Daoy (cell line): ENCODE results near the gene CDC37. TPM values are rescaled to one million over a fixed set of nuclear protein-coding genes. Genes with fewer than 3 reads are reported as not detected.
A peak's percentile ranks its signal among the peaks of the same experiment; 100 is the strongest.
"Not testable (repeated sequence)": the region's sequence is repeated elsewhere in the genome, so short reads cannot be mapped to it uniquely, and the experiment has no call there.

Experiments used
- DNase-seq: peaks from one replicate; pipeline ENCODE4 v3.0.0-alpha.2; 2015; ENCODE audit warnings: low read depth
- total RNA-seq: library from RNA; depleted of rRNA; stranded (reverse); fragments of >200 nt; shearing (Covaris generic); gene quantifications from 2 replicates; pipeline ENCODE4 v1.2.3, GENCODE V29; 2014

Gene CDC37
- total RNA-seq, 1 experiment from 2014 or later = 401 TPM

DNA sequence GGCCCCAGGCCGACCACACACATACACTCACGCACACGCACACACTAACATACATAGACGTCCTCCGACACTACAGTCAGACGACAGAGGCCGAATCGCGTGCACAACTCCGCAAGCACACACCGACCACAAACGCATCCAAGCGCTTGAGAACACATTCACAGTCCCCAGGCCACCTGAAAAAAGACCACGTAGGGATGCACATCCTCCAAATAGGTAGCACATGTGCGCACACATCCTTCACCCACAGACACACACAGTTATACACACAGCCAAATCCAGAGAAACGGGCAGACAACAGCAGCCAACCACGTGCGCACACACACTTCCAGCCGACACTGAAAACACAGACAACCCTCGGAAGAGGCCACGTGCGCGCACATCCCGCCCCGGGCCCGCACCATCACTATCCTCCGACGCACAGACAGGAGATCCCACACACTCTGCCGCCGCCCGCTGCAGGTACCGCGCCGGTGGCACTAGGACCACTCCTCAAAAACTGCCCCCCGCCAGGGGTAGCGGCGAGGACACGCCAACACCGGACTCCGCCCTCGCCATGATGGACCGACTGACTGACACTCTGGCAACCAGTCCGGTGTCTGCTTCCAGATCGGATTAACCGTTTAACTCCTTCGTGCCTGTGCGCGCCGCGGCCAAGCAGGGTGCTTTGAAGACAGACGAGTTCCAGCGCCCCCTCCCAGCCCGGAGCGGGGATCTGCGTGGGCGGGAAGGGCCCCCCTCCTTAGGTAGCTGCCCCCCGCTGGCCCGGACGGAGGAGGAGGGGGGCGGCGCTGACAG is 16.5 kb upstream of the CDC37 start:
- peak; percentile 92 for DNase-seq

DNA sequence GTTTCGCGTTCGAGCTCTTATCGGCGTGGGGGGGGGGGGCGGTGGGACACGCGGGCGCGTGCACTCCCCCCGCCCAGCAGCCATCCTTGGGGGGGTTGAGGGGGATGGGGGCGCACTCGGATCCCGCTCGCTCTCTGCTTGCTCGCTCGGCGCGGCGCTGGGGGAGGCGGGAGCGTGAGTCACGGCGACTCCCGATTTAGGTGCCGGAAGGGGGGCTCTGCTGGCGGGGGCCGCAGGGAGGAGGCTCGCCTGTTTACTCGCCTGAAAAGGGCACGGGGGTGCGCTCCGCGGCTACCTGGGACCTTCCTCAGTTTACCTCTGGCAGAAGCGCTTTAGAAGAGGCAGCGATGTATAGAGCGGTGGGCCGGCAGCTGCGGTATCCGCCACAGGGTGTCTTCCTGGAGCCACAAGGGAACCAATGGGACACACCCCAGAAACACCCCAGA is 15.9 kb upstream of the CDC37 start:
- peak; percentile 71 for DNase-seq

DNA sequence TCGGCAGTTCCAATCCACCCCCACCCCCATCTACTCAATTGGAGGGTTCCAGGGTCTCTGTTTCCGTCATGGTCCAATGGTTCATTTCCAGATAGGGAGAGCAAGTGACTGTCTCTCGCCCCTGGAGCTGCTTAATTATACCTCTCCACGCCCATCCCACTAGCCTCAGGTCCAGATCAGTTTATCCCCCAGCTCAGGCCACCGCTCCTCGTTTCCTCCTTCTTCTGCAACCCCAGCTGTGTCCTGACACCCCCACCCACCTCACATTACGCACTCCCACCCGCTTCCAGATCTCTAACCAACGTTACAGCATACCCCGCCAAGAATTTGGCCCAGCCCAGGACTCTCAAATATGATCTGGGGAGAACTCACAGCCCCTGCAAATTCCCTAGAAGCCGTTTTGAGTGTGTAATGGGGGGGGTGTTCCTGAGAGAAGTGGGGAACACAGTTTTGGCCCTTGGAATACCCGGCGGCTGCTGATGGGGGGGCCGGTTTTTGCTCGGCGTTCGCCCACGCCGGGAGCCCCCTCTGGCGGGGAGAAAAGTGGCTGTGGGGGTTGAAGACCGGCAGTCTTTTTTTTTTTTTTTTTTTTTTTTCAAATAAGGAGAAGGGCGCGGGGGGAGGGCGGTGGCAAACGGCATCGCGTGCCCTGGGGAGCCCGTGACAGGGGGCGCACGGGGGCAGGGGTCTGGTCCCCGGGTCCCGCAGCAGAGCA is 15.3 kb upstream of the CDC37 start:
- no peak for DNase-seq

DNA sequence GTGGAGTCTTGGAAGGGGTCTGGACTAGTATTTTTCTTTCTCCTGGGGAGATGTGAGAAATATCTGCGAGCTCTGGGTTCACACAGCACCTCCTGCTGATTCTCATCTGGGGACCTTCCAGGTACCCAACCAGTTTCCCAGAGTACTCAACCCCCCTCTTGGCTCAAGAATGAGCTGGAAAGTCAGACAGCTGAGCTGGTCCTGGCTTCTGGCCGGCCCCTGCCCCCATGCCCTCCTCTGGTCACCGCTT is 14.8 kb upstream of the CDC37 start:
- no peak for DNase-seq

DNA sequence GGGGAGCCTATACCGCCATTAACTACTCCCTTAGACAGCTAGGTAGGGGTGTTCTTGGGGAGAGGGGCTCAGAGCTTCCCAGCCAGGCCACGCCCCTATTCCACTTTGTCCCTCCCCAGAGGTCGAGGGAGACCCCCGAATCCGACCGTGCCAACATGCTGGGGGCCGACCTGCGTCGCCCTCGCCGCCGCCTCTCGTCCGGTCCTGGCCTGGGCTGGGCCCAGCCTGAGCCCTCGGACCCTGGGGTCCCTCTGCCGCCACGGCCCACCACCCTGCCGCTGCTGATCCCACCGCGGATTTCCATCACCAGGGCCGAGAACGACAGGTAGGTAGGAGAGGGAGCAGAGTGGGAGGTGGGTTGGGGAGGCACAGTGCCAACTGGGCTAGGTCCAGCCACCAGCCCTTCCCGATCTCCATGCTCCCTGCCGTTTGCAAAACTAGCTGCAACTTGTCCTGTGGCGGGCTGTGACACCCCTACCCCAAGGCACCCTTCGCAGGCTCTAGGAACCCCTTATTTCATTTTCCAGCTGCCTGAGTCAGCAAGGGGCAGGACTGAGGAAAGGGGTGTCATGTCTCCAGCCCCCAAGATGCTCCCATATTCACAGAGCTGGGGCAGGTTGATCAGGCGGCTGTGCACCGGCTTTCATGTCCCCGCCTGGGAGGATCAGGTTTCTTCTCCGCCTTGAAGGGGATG is 14.3 kb upstream of the CDC37 start:
- DNase-seq = no peak

DNA sequence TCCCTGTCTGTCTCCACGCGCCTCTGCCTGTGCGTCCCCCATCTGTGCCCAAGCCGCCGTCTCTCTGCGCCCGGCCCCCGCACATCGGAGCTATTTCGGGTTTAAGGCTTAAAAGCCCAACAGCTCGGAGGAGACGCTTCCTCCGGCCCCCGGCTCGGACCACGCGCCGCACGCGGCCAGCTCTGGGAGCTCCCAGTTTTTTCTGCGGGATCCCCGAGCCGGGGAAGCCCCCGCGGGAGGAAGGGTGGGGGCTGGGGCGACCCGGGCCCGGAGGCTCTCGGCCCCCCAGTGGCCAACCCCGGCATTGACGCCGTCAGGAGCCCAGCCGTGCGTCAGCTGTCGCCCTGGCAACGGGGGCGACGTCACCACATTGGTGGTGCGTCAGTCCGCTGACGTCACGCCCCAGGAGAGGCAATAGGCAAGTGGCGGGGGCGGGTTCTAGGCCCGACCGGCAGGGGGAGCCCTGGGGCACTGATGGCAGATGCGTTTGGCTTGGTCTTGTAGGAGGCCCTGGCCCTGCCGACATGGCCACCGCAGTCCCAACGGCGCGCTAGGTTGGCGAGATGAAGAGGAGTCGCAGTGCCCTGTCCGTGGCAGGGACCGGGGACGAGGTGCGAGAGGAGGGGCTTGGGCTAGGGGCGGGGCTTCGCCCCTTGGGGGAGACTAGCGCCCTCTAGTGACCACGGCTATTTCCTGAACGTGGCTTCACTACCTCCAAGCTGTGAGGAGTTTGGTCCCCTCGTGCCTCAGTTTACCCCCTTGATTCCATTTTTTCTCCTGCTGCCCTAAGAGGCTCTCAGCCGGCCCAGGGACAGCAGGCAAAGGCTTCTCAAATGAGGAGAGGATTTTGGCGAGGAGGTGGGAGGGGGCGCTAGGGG is 13.3 kb upstream of the CDC37 start:
- DNase-seq = peak; percentile 93

DNA sequence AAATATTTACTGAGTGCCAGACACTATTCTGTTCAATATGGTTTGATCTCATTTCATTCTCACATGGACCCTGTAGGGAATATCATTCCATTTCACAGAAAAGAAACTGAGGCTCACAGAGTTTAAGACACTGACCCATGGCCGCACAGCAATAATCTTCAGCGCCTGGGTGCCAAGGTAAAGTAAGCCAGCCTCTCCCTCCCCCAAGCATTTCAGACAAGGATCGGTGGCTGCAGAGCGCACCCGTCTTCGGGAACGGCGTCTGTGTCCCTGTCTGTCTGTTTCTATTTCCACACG is 12.7 kb upstream of the CDC37 start:
- no peak for DNase-seq

DNA sequence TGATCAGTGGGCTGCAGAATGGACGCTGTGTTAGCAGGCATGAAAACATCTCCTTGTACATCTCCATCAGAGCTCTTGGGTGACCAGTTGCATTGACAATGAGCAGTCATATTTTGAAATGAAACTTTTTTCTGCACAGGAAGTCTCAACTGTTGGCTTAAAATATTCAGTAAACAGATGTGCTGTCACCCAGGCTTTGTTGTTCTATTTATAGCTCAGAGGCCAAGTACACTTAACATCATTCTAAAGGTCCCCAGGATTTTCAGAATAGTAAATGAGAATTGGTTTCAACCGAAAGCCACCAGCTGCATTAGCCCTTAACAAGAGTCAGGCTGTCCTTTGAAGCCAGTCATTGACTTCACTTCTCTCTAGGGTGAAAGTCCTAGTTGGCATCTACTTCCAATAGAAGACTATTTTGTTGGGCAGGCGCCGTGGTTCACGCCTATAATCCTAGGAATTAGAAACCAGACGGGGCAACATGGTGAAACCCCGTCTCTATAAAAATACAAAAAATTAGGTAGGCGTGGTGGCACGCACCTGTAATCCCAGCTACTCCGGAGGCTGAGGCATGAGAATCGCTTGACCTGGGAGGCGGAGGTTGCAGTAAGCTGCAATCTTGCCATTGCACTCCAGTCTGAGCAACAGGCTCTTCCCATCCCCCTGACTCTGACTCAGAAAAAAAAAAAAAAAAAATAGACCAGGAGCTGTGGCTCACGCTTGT is 9.1 kb upstream of the CDC37 start:
- DNase-seq = no peak

DNA sequence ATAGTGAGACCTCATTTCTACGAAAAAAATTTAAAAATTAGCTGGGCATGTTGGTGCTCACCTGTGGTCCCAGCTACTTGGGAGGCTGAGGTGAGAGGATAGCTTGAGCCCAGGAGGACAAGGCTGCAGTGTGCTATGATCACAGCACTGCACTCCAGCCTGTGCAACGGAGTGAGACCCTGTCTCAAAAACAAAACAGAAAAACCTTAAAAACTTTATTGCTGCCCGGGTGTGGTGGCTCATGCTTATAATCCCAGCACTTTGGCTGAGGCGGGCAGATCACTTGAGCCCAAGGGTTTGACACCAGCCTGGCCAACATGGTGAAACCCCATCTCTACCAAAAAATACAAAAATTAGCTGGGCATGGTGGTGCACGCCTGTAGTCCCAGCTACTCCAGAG is 7.9 kb upstream of the CDC37 start:
- DNase-seq = not testable (repeated sequence)

DNA sequence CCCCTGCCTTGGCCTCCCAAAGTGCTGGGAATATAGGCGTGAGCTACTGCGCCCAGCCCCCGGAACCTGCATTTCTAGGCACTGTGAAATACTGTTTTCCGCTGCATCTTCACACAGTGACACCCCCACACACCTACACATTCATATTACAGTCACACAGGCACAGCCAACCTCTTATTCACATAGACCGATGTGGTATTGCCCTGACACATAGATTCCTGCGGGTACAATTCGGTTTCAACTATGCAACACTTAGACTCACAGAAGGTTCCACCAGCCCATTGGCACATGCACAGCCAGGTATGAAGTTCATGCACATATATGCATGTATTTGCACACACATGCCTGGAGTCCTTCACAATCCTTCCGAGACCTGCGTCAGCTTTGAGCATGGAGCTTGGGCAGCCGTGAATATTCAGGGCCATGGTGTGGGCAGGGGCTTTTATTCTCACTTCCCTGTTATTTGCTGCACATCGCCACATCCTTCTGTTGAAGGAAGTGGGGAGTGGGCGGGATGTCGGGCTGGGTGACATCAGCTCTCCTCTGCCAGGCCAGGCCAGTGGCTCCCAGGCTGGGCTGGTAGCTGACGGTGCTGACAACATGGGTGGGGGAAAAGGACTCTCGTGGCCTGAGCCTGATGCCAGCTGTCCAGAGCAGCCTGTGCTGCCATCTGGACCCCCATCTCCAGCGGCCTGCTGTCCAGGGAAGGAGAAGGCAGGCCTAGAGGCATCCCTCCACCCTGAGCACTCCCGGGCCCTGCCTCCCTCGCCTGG is 5.4 kb upstream of the CDC37 start:
- DNase-seq = no peak

DNA sequence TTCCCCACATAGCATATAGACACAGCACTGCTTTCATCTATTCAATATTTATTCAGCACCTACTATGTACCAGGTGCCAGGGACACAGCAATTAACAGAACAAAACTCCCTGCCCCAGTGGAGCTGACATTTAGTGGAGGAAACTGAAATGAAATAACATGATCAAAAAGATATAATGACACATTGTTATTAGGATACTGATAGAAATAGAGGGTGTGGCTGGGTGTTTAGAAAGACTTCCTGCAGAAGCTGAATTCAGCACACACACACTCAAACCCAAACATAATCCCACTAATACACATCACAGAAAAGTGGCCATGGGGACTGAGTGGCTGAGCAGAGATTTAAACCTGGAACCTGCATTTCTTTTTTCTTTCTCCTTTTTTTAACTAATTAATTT is 3.8 kb upstream of the CDC37 start:
- no peak for DNase-seq

DNA sequence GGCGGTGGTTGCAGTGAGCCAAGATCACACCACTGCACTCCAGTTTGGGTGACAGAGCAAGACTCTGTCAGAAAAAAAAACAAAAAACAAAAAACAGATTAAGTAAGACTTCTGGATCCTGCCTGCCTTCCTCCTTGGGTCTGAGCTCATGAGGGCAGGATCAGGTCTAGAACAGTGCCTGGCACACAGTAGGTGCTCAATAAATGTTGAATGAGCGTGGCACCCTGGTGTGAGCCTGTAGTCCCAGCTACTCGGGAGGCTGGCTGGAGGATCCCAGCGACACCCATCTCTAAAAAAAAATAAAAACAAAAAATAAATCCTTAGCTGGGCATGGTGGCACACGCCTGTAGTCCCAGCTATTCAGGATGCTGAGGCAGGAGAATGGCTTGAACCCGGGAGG is 2.8 kb upstream of the CDC37 start:
- DNase-seq = no peak

DNA sequence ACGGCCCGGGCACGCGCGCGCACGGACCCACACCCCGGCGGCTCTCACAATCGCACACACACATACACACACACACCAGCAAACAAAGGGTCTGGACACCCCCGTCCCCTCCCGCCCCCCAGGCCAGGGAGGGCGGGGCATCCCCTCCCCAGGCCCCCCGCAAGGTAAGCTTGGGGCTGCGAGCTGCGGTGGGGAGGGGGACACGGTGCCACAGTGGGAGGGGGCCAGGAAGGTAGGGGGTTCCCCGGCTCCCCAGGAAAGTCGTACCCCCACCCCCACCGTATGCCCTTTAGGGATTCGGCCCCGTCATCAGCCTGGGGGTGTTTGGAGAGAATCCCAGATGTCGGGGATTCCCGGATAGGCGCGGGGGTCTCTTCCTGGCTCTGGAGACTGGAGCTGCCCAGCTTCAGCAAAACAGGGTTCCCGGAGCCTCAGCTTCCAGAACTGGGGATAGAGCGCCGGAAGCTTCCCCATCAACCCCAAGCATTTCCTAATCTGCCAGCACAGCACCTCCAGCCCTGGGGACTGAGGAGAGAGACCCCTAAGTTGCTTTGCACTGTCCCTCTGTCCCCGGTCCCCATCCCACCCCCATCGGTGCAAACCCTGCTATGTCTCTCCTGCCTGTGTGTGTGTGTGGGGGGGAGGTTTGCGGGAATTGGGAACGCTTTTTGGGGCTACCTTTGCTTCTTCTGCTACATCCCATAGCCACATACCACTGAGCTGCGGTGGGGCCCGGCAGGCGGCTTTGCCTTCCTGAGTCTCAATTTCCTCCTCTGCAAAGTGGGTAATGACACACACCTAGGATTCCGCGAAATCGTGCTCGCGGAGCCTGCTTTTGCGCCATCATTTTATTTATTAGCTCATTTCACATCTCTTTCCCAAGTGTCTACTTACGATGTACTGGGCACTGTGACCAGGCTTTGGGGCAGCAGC is 1.8 kb upstream of the CDC37 start:
- no peak for DNase-seq

DNA sequence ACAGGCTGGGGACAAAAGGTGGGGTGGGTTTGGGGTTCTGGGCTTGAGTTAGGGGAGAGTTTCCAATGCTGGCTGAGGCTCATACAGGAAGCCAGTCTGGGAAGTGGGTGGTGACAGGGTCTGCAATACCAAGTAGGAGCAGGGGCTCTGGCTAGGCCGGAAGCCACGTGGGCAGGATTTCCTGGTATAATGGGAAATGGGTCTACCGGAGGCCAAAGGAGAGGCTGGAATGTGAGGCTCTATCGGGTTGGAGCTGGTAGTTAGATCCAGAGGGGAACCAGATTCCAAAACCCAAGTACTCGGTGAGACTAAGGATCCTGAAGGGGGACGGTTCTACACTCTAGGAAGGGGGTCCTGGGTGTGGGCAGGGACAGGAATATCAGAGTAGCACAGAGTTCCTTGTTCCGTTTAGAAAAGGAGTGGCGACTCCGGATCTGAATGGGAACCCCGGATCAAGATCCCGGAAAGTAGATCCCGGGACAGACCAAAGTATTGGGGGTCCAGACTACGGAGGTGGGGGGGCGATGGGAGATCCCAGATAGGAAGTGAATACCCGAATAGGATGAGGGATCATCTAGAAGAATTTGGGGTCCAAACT is 802 bp downstream of the CDC37 start:
- peak; percentile 70 for DNase-seq

DNA sequence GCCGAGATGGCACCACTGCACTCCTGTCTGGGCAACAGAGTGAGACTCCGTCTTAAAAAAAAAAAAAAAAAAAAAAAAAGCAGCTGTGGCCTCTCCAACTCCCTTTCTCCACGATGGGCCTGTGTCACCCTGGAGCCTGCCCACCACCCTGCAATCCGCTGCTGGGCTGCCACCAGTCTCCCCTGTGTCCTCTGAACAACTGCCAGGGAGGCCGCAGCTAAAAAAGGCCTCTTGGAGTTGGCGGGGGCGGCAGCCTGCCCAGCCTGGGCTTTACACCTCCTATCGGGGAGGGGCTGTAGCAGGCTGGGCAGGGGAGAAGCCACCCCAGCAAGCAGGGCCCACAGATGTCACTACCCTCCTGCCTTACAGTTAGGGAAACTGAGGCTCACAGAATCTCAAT is 3.5 kb downstream of the CDC37 start:
- DNase-seq = no peak

DNA sequence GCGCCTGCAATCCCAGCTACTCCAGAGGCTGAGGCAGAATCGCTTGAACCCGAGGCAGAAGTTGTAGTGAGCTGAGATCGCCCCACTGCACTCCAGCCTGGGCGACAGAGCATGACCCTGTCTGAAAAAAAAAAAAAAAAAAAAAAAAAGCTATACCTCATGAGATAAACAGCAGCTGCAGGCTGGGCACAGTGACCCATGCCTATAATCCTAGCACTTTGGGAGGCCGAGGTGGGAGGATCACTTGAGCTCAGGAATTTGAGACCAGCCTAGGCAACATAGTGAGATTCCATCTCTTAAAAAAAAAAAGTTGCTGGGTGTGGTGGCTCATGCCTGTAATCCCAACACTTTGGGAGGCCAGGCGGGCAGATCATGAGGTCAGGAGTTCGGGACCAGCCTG is 4.0 kb downstream of the CDC37 start:
- DNase-seq = not testable (repeated sequence)

DNA sequence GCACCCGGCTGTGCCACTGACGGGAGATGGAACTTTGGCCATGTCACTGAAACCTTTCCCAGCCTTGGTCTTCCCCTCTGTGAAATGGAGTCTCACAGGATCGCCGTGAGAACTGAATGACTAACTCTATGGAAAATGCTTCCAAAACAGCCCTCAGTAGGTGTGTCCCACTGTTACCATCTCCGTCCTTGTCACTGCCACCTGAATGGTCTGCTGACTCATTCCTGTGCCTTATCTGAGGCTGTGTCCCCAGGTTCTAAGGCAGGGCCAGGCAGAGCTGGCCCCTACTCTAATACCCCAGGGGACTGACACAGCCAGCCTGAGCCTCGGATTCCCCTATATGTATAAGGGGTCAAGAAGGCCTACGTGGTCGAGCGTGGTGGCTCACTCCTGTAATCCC is 4.5 kb downstream of the CDC37 start:
- DNase-seq = no peak

DNA sequence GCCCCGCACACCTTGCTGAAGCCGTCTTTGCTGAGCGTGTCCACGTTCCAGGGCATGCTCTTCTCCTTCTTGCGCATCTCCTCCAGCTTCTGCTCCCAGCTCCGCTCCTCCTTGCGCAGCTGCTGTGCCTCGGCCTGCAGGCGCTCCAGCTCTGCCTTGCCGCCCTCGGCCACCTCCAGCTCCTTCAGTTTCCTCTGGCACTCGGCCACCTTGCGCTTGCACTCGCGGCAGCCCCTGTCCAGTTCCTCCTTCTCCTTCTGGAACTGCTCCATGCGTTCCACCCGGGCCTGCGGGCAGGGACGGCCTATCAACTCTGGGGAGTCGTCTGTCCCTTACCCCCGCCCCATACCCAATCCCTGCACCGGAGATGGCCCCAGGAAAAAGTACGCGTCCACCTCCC is 7.4 kb downstream of the CDC37 start:
- DNase-seq = no peak

DNA sequence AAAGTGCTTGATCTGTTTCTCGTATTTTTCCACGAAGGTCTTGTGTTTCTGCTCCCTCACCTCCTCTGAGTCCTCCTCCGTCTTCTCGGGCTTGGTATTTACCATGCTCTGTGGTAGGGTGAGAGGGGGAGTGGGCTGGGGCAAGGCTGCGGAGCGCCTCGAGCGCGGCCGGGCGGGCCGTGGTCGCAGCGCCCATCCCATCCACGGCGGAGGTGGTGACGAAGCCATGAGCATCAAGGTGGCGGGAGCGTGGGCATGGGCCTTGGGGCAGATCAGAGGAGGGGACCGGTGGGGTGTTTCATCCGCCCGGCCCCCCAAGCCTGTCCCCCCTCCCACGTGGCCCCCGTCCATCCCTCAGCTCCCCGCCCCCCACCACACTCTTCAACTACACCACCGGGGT is 7.9 kb downstream of the CDC37 start:
- no peak for DNase-seq
